PFSK-1 (cell line): ENCODE results near the gene ADAMTS2.

ENCODE experiments used
- FOXP2 ChIP-seq: optimal IDR thresholded peaks from 2 replicates; pipeline ENCODE3; 2011; ENCODE audit warnings: borderline replicate concordance, control low read depth, inconsistent platforms; ENCODE audit not compliant: insufficient read depth; ENCODE audit errors: extremely low read length, extremely low read depth
- POLR2AphosphoS5 ChIP-seq: IDR thresholded peaks from 2 replicates; pipeline ENCODE4 v1.6.1; 2012; ENCODE audit warnings: low read depth, mild to moderate bottlenecking, control low read depth, low read length, moderate library complexity
- REST ChIP-seq, 2 experiments: IDR thresholded peaks; 2 replicates each; pipeline versions ENCODE4 v1.6.1 to v1.8.0; 2011 to 2012; ENCODE audit warnings: low read depth in 2 of 2, low read length in 2 of 2, control low read depth in 1 of 2, inconsistent platforms in 1 of 2, mild to moderate bottlenecking in 1 of 2, moderate library complexity in 1 of 2; ENCODE audit not compliant: insufficient read depth in 1 of 2
- SIN3A ChIP-seq: IDR thresholded peaks from 2 replicates; pipeline ENCODE4 v1.6.1; 2012; ENCODE audit warnings: mild to moderate bottlenecking, low read length, moderate library complexity, borderline replicate concordance; ENCODE audit not compliant: insufficient read depth
- TAF1 ChIP-seq: IDR thresholded peaks from 2 replicates; pipeline ENCODE4 v1.6.1; 2012; ENCODE audit warnings: low read length, control low read depth, borderline replicate concordance; ENCODE audit not compliant: insufficient read depth

Gene ADAMTS2

GRCh38 chr5:179382486-179382885, 37.2 kb upstream of the ADAMTS2 start:
- no peak for TF ChIP-seq POLR2AphosphoS5
- TF ChIP-seq TAF1: no peak
- no peak for TF ChIP-seq SIN3A
- TF ChIP-seq FOXP2: no peak
- TF ChIP-seq REST (IDR thresholded peaks at IDR 0.05; ENCODE audit: insufficient read depth in 1 of 2, low read depth in 2 of 2, low read length in 2 of 2): no peak

GRCh38 chr5:179381691-179382090, 36.4 kb upstream of the ADAMTS2 start:
- TF ChIP-seq REST (IDR thresholded peaks at IDR 0.05; ENCODE audit: insufficient read depth in 1 of 2, low read depth in 2 of 2, low read length in 2 of 2) (no peak), TAF1 (no peak), POLR2AphosphoS5 (no peak), FOXP2 (no peak), SIN3A (no peak)

- TF ChIP-seq FOXP2 (no peak), REST (IDR thresholded peaks at IDR 0.05; ENCODE audit: insufficient read depth in 1 of 2, low read depth in 2 of 2, low read length in 2 of 2) (no peak), POLR2AphosphoS5 (no peak), TAF1 (no peak), SIN3A (no peak)
These were observed 35.2 kb upstream of the ADAMTS2 start for GRCh38 chr5:179380211-179381035.

- no peak for TF ChIP-seq SIN3A
- TF ChIP-seq REST (IDR thresholded peaks at IDR 0.05; ENCODE audit: insufficient read depth in 1 of 2, low read depth in 2 of 2, low read length in 2 of 2): no peak
- TF ChIP-seq FOXP2: no peak
- TF ChIP-seq TAF1: no peak
- no peak for TF ChIP-seq POLR2AphosphoS5
These were observed 34.1 kb upstream of the ADAMTS2 start for GRCh38 chr5:179379321-179379890.
